HG02840 (cell line): ENCODE results near the gene CUX1.

Experiments used
- ATAC-seq: cut with Tn5 transposase; IDR thresholded peaks from one replicate; pipeline ENCODE4 v1.9.1; 2021; ENCODE audit warnings: mild to moderate bottlenecking, moderate library complexity, moderate number of reproducible peaks; ENCODE audit not compliant: unreplicated experiment, low FRiP score

Gene CUX1

GRCh38 chr7:101943889-101944600, 126.6 kb downstream of the CUX1 start:
- no peak for ATAC-seq

GRCh38 chr7:101944611-101945010, 127.2 kb downstream of the CUX1 start:
- ATAC-seq, result no peak

- no peak for ATAC-seq
Observed at GRCh38 chr7:101945034-101945758, 127.8 kb downstream of the CUX1 start.

GRCh38 chr7:101947899-101948298, 130.5 kb downstream of the CUX1 start:
- no peak for ATAC-seq

GRCh38 chr7:101948650-101949049, 131.2 kb downstream of the CUX1 start:
- no peak for ATAC-seq

GRCh38 chr7:101950450-101951119, 133.2 kb downstream of the CUX1 start:
- no peak for ATAC-seq

- ATAC-seq, result no peak
Observed at GRCh38 chr7:101951757-101952156, 134.3 kb downstream of the CUX1 start.

GRCh38 chr7:101952355-101953247, 135.2 kb downstream of the CUX1 start:
- ATAC-seq, result no peak

- no peak for ATAC-seq
Observed at GRCh38 chr7:101953248-101953819, 135.9 kb downstream of the CUX1 start.

GRCh38 chr7:101954499-101954898, 137.1 kb downstream of the CUX1 start:
- no peak for ATAC-seq

- no peak for ATAC-seq
Observed at GRCh38 chr7:101956130-101956529, 138.7 kb downstream of the CUX1 start.

GRCh38 chr7:101957744-101958525, 140.5 kb downstream of the CUX1 start:
- no peak for ATAC-seq

- ATAC-seq, result no peak
Observed at GRCh38 chr7:101959342-101959741, 141.9 kb downstream of the CUX1 start.

GRCh38 chr7:101959829-101960228, 142.4 kb downstream of the CUX1 start:
- no peak for ATAC-seq

- no peak for ATAC-seq
Observed at GRCh38 chr7:101960323-101960722, 142.9 kb downstream of the CUX1 start.

GRCh38 chr7:101960985-101961708, 143.7 kb downstream of the CUX1 start:
- ATAC-seq, result no peak

- no peak for ATAC-seq
Observed at GRCh38 chr7:101961811-101962210, 144.4 kb downstream of the CUX1 start.

GRCh38 chr7:101963693-101964092, 146.3 kb downstream of the CUX1 start:
- no peak for ATAC-seq
